Endothelial cell of umbilical vein (primary cell): ENCODE measurements around the gene PLEKHH3. TPM values are rescaled to one million over a fixed set of nuclear protein-coding genes. Genes with fewer than 3 reads are reported as not detected.

Source experiments
- BruUV-seq: library from RNA; stranded (reverse); fragments of 400-500 nt; replicated peaks from 2 replicates; lab custom pipeline; 2021; lab: Mats Ljungman, UMichigan
- CTCF ChIA-PET: fragments of 300-600, 350-600 bp; sonication (Branson Sonifier 250); formaldehyde crosslinking; loops from one replicate; lab custom pipeline; 2021; ENCODE audit warnings: antibody characterized with exemption, inconsistent platforms; lab: Charles Lee
- POLR2A ChIA-PET: fragments of 300-600, 350-600 bp; sonication (Branson Sonifier 250); formaldehyde crosslinking; loops from one replicate; lab custom pipeline; 2021; ENCODE audit warnings: antibody characterized with exemption, inconsistent platforms; lab: Charles Lee
- DNase-seq: peaks from one replicate; pipeline ENCODE4 v3.0.0-alpha.2; 2011; ENCODE audit warnings: low read depth, low spot score
- FAIRE-seq: peaks from 2 replicates; lab custom pipeline; 2011; peaks lifted over from hg19 to GRCh38; lab: Jason Lieb, UNC
- H2AFZ ChIP-seq: 2 replicates; pipeline ENCODE4 v1.6.0; 2012; ENCODE audit warnings: low read depth, low read length, control low read depth, inconsistent platforms
- H3K27ac ChIP-seq: 2 replicates; pipeline ENCODE4 v1.5.1; 2011; ENCODE audit warnings: low read depth, mild to moderate bottlenecking, control low read depth, low read length, moderate library complexity; ENCODE audit not compliant: insufficient read depth
- H3K27me3 ChIP-seq, 2 experiments: 2 replicates each; pipeline versions ENCODE4 v1.6.0 to v1.6.1; 2011; ENCODE audit warnings: low read length in 2 of 2, mixed read lengths in 1 of 2; ENCODE audit not compliant: control insufficient read depth in 2 of 2, insufficient read depth in 2 of 2
- H3K36me3 ChIP-seq, 2 experiments: 2 replicates in 1 of 2; 3 replicates in 1 of 2; pipeline ENCODE4 v1.5.1; 2011; ENCODE audit warnings: low read length in 2 of 2, mild to moderate bottlenecking in 1 of 2, moderate library complexity in 1 of 2; ENCODE audit not compliant: control insufficient read depth in 2 of 2, insufficient read depth in 2 of 2; ENCODE audit errors: extremely low read depth in 1 of 2
- H3K4me1 ChIP-seq: 3 replicates; pipeline ENCODE4 v1.5.1; 2011; ENCODE audit warnings: mild to moderate bottlenecking, low read length; ENCODE audit not compliant: control insufficient read depth, insufficient read depth; ENCODE audit errors: extremely low read depth
- H3K4me2 ChIP-seq: 2 replicates; pipeline ENCODE4 v1.6.1; 2011; ENCODE audit warnings: low read length, control low read depth, mixed read lengths; ENCODE audit not compliant: insufficient read depth
- H3K4me3 ChIP-seq, 3 experiments: fragments of 200-600 bp in 1 of 3; sonication (generic), shearing (Covaris generic) in 1 of 3; replicated peaks in 1 of 3; 2 replicates each; pipeline ENCODE4 v1.5.1; 2011 to 2016; ENCODE audit warnings: control low read depth in 3 of 3, low read length in 3 of 3, mild to moderate bottlenecking in 2 of 3, inconsistent platforms in 1 of 3, low read depth in 1 of 3, moderate library complexity in 1 of 3; ENCODE audit not compliant: insufficient read depth in 1 of 3
- H3K79me2 ChIP-seq: 2 replicates; pipeline ENCODE4 v1.6.0; 2012; ENCODE audit warnings: low read length, inconsistent platforms; ENCODE audit not compliant: control insufficient read depth, insufficient read depth
- H3K9ac ChIP-seq: replicated peaks from 2 replicates; pipeline ENCODE3; 2011; ENCODE audit warnings: low read length, control low read depth; ENCODE audit not compliant: insufficient read depth; ENCODE audit errors: extremely low read depth
- H3K9me1 ChIP-seq: replicated peaks from 3 replicates; pipeline ENCODE4 v1.6.0; 2011; ENCODE audit warnings: mild to moderate bottlenecking, low read length; ENCODE audit not compliant: control insufficient read depth, insufficient read depth; ENCODE audit errors: extremely low read depth
- H3K9me3 ChIP-seq: replicated peaks from 2 replicates; pipeline ENCODE4 v1.5.1; 2012; ENCODE audit warnings: low read length, inconsistent platforms; ENCODE audit not compliant: control insufficient read depth, insufficient read depth
- H4K20me1 ChIP-seq: replicated peaks from 2 replicates; pipeline ENCODE3; 2011; ENCODE audit warnings: mild to moderate bottlenecking, low read length; ENCODE audit not compliant: control insufficient read depth, insufficient read depth; ENCODE audit errors: extremely low read depth
- EZH2 ChIP-seq: IDR thresholded peaks from 2 replicates; pipeline ENCODE4 v1.6.1; 2012; ENCODE audit warnings: borderline replicate concordance, low read depth, mild to moderate bottlenecking, moderate library complexity, low read length, inconsistent platforms; ENCODE audit not compliant: severe bottlenecking
- FOS ChIP-seq: IDR thresholded peaks from 2 replicates; pipeline ENCODE4 v1.6.1; 2011; ENCODE audit warnings: mild to moderate bottlenecking, low read length, moderate library complexity, borderline replicate concordance; ENCODE audit not compliant: insufficient read depth
- GATA2 ChIP-seq: IDR thresholded peaks from 2 replicates; pipeline ENCODE4 v1.7.0; 2011; ENCODE audit warnings: low read depth, mild to moderate bottlenecking, moderate library complexity, mixed read lengths, low read length; ENCODE audit not compliant: insufficient read length, insufficient read depth
- JUN ChIP-seq: IDR thresholded peaks from 2 replicates; pipeline ENCODE4 v1.6.1; 2011; ENCODE audit warnings: borderline replicate concordance, low read depth; ENCODE audit not compliant: insufficient read length, insufficient read depth
- MYC ChIP-seq: IDR thresholded peaks from one replicate; pipeline ENCODE4 v1.6.1; 2011; ENCODE audit warnings: mild to moderate bottlenecking, low read depth, low read length
- POLR2A ChIP-seq: IDR thresholded peaks from 2 replicates; pipeline ENCODE4 v1.6.1; 2012; ENCODE audit warnings: low read depth, mild to moderate bottlenecking, control low read depth, low read length
- POLR2AphosphoS5 ChIP-seq: IDR thresholded peaks from 2 replicates; pipeline ENCODE4 v1.6.1; 2012; ENCODE audit warnings: low read depth, mild to moderate bottlenecking, control low read depth, low read length, moderate library complexity; ENCODE audit not compliant: insufficient read depth
- dilution Hi-C: fragments of 300-500 bp; cut with MboI; formaldehyde crosslinking; loops from one replicate; pipeline ENCODE4 v1.15.0; 2019; ENCODE audit warnings: low sequenced_read_pairs; ENCODE audit not compliant: extremely low pct_ligation_motif_present
- intact Hi-C: fragments of 100-400 bp; cut with micrococcal nuclease; formaldehyde crosslinking; loops from one replicate; pipeline ENCODE4 v1.10.0; 2022
- polyA plus RNA-seq, 4 experiments: library from polyadenylated mRNA; depleted of rRNA in 3 of 4; stranded (reverse) in 3 of 4; unstranded in 1 of 4; fragments of >200 nt; gene quantifications; 2 replicates each; pipeline versions ENCODE4 v1.2.1 to v1.2.3, GENCODE V29; 2011 to 2012; ENCODE audit warnings: missing spikeins in 1 of 4
- total RNA-seq: library from RNA; stranded (reverse); gene quantifications from 2 replicates; pipeline ENCODE4 v1.2.3, GENCODE V29; 2021
- TF ChIP-seq, protein P1 (sequence below), 2 donors: IDR thresholded peaks; 1 replicate in 1 of 2; 2 replicates in 1 of 2; pipeline ENCODE4 v1.5.1; 2011; ENCODE audit warnings: low read length in 2 of 2, mild to moderate bottlenecking in 2 of 2, moderate library complexity in 2 of 2, control low read depth in 1 of 2, inconsistent platforms in 1 of 2, low read depth in 1 of 2; ENCODE audit not compliant: insufficient read depth in 1 of 2; ENCODE audit errors: extremely low read depth in 1 of 2
- TF ChIP-seq, protein P2 (sequence below): IDR thresholded peaks from 2 replicates; pipeline ENCODE4 v1.6.1; 2011; ENCODE audit not compliant: insufficient read depth, insufficient read length

Gene PLEKHH3
- total and polyA plus RNA-seq, 2 donors (not counting 3 experiments of a cell fraction or from before 2014, with no cell fraction given), result 5.4 to 11.3 TPM

DNA sequence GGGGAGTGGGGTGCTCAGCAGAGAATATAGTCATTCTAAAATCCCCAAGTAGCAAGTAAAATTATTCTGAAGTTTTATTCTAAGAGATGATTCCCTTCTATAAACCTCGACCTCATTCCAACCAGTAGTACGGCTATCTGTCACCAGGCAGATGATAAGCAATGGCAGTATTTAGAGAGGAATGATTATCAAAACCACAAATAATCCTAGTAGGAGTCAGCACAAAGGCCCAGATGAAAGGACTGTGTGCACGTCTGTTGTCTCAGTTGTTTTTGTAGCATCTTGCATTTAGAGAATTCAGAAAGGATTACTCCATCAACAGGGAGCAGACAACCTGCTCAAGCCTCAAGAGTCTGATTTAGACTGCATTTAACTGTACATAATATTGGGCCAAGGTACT is 46.8 kb upstream of the PLEKHH3 start:
- dilution Hi-C loops (no loop called here), intact Hi-C loops (no loop called here)
- Histone ChIP-seq H2AFZ (no peak overlapping the region), H3K27me3 (no peaks in the 10 kb centered on the region), H3K36me3 (peaks cover 8 to 9% of the 10 kb centered on the region in 2 experiments), H3K4me3 (no peak overlapping the region), H3K9ac (no peak overlapping the region), H3K4me2 (no peak overlapping the region), H3K4me1 (no peaks in the 10 kb centered on the region), H4K20me1 (no peaks in the 10 kb centered on the region), H3K27ac (no peak overlapping the region), H3K9me1 (no peaks in the 10 kb centered on the region), H3K9me3 (no peaks in the 10 kb centered on the region), H3K79me2 (no peaks in the 10 kb centered on the region)
- TF ChIP-seq GATA2 (no peak), JUN (no peak), EZH2 (no peak), MYC (no peak), POLR2A (no peak), POLR2AphosphoS5 (no peak), FOS (no peak)
- TF ChIP-seq, protein P1, sequence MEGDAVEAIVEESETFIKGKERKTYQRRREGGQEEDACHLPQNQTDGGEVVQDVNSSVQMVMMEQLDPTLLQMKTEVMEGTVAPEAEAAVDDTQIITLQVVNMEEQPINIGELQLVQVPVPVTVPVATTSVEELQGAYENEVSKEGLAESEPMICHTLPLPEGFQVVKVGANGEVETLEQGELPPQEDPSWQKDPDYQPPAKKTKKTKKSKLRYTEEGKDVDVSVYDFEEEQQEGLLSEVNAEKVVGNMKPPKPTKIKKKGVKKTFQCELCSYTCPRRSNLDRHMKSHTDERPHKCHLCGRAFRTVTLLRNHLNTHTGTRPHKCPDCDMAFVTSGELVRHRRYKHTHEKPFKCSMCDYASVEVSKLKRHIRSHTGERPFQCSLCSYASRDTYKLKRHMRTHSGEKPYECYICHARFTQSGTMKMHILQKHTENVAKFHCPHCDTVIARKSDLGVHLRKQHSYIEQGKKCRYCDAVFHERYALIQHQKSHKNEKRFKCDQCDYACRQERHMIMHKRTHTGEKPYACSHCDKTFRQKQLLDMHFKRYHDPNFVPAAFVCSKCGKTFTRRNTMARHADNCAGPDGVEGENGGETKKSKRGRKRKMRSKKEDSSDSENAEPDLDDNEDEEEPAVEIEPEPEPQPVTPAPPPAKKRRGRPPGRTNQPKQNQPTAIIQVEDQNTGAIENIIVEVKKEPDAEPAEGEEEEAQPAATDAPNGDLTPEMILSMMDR (IDR thresholded peaks at IDR 0.05; ENCODE audit: extremely low read depth in 1 of 2, insufficient read depth in 1 of 2, low read depth in 1 of 2, low read length in 2 of 2), result no peak
- TF ChIP-seq, protein P2, sequence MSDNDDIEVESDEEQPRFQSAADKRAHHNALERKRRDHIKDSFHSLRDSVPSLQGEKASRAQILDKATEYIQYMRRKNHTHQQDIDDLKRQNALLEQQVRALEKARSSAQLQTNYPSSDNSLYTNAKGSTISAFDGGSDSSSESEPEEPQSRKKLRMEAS, result no peak
- no peak for FAIRE-seq
- ChIA-PET POLR2A (no interaction called here), CTCF (interaction anchor here (3.6 to 4.4 kb wide), 2 partner anchors 40 to 101 kb away, joined by 25 to 35 read pairs; partner anchors contain the start of gene BECN1)
- no TSS peak for BruUV-seq
- no peak for DNase-seq
